NCI-H446 treated with DMSO at 0.1 percent for 48 hours (cell line): ENCODE data around the gene CERS5.
"Not testable (repeated sequence)": the region's sequence is repeated elsewhere in the genome, so short reads cannot be mapped to it uniquely, and the experiment has no call there.

Experiments used
- DNase-seq: peaks from one replicate; lab custom pipeline; 2025; lab: John Stamatoyannopoulos, UW

The CERS5 gene

DNA sequence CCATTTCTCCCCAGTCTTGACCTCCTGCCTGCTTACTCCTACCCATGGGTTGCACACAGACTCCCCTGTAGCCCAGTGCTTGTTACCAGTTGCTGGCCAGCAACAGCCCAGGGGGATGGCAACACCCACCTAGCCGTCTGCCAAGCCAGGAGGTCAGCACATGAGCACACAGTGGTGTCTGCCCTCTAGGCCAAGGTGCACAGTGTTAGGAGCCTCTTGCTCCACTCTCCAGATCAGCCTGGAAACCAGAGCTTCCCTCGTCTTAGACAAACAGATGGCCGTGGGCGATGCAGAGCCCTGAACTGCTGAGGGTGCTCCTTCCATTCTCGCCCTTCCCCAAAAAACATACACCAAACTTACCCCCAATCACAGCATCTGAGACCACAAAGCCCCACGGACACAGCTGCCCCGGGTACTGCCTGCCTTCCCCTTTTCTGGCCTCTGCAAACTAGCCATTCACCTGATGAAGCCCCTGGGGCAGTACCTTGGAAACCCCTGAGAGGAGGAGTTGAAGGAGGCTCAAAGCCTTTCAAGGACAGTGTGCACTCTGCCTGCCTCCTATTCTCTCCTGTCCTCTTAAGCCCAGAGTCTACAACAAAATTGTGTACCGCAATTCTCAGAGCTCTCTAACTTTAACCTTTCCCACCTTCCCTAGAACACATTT lies 64.4 kb downstream of the CERS5 start:
- DNase-seq: no peak

DNA sequence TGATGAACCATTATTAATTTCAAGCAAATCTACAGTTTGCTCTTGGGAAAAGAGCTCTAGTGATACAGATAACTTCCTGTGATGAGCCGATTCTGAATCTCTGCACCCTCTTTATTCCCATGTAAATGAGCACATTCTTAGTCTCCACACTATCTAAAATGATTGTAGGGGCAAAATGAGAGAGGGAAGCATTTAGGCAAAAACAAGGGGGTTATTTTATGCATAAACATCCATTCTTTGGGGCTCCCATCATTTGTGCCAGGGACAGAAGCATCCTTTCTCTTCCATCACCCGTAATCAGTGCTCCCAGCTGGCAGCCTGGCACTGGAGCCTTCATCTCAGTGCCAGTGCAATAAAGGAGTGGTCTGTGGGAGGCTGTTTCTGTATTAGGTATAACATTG lies 65.0 kb downstream of the CERS5 start:
- DNase-seq: no peak

DNA sequence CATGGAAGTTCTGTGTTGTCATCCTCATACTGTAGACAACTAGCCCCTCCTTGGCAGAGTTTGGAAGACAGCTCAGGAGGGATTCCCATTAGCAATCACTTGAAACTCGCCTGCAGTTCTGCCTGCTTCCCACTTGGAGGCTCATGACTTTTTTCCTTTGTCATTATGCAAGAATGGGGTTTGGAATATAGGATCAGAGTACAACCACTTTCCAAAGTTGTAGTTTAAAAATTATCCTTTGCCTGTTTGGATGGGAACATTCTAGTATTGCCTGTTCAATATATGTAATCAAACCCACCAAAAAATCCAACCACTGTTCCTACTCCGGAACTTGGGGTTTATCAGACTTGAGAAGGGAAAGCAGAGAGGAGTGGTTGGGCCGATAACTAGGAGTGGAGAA lies 65.5 kb downstream of the CERS5 start:
- no peak for DNase-seq

DNA sequence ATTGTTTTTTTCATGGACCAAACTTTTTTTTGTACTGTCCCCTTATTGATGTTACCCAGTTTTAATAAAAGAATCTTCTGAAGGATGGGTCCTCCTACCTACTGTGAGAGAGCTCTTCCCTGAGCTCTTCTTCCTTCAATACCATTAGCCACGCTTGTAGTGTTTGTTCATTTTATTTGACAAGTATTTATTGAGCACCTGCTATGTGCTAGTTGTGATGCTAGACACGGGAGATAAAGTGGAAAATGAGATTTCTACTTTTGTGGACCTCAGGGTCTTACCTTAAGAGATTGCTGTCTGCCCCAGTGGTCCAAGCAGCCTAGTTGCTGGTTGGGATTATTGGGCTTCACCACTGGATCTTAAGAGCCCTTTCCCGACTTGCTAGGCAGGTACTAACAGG lies 66.6 kb downstream of the CERS5 start:
- no peak for DNase-seq

DNA sequence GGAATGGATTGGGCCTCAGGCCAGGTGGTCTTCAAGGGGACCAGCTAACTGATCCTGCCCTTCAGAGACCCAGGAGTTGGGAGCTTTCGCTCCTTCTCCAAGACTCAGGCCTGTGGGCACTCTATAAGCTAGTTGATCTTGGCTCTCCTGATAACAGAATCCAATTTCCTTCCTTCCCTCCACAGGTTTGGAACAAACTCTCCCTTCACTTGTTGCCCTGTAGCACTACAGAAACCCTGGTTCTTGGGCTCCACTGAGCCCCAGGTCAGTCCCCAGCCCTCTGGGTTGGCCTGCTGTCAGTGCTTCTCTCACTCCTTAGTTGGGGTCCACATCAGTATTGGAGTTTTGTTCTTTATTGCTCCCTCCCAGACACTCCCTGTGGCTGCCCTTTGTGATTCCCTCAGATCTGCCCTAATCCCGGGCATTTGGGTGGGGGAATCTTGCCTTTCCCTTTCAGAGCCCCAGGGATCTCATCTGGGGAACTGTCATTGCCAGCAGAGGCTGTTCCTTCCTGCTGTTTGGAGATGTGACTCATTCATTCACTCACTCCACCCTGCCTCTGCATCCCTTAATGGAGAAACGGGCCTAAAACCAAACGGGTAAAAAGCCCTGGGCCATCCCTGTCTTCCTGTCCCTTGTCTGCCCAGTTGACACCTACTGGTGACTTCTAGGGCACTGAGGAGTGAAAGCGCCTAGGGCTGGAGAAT lies 67.7 kb downstream of the CERS5 start:
- no peak for DNase-seq

DNA sequence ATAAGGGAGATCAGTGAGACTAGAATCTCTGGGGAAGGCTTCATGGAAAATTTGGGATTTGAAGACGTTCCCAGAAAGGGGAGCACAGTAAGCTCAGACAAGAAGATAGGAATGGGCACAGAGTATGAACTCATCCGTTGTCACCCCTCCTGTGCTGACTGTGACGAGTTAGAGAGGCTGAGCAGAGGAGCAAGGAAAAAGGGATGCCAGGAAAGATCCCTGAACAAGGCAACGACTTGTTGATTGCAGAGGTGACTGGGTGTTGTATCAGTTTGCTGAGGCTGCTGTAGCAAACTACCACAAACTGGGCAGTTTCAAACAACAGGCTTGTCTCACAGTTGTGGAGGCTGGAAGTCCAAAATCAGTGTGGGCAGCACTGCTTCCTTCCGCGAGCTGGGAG lies 69.2 kb downstream of the CERS5 start:
- DNase-seq: no peak

DNA sequence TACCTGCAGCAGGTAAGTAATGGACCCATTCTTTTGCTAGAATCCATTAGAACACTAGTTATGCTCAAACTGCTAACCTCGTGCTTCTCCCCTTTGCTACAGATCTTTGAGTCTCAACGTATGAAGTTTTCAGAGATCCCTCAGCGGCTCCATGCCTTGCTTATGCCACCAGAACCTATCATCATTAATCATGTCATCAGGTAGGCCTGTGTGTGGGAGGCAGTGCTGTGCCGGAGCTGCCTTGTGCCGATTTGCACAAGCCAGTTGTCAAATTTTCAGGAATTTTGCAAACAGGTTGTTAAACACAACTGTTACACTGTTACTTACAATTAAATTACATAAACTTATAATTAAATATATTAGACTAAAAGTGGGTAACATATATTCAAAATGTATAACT lies 76.8 kb downstream of the CERS5 start:
- DNase-seq: no peak

DNA sequence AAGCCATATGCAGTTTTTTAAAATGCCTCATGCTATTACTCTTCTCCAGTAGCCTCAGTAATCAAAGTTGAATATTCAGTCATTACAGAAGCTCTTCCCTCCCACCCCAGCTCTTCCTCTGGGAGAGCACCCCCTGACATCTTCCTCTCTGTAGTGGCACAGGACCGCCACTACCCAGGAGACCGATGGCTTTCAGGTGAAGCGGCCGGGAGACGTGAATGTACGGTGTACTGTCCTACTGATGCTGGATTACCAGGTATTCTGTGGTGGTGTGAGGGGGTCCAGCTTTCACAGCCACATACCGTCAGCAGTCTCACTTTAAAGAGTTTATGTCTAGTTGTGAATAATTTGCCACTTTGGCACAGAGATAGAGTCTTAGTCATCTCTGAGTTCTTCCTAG lies 77.4 kb downstream of the CERS5 start:
- DNase-seq: no peak

DNA sequence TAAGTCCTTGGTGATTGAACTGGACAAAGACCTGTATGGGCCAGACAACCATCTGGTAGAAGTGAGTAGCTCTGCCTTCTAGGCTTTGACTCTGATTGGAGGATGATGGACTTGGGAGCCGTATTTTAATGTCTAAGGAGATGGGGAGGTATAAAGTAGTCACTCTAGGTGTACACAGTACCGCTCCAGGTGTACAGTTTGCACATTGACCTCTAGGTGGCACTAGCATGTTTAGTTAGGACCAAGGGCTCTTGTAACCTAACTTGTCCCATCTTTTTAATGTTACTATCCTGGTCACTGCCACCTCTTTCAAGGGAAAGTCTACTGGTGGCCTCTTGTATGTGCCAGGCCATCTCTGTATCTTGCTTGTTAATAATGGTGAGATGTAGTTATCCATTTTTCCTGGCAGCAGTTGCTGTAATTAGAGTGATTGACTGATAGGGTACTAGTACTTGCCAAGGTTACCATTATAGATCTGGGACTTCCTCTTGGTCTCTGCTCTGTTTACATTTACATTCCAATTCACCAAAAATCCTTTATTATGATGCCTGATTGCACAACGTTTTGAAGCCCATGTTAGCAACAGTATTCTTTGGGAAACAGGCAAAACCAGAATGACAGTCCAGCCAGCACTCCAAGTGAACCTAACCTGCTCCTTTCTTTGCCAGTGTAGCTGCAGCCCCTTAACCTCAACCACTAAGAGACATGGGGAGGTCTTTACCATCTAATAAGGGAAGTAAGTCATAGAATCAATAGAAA lies 78.4 kb downstream of the CERS5 start:
- DNase-seq: no peak

DNA sequence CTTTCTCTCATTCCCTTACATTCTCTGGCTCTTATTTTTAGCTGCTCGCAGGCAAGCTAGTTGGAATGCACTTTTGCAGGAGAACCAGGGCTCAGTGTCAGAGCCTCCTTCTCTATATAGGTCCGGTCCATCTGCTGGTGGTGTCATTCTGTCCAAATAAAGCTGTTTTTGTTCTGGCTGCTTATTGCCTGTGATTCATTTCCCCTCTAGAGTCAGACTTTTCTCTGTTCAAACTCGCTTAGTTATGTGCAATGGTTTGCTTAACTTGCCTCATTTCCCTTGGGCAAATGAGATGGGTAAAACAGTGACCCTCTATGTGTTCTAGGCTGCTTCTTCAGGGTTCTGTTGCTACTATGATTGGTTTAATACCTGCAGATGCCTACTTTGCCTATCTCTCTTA lies 79.2 kb downstream of the CERS5 start:
- DNase-seq: no peak

DNA sequence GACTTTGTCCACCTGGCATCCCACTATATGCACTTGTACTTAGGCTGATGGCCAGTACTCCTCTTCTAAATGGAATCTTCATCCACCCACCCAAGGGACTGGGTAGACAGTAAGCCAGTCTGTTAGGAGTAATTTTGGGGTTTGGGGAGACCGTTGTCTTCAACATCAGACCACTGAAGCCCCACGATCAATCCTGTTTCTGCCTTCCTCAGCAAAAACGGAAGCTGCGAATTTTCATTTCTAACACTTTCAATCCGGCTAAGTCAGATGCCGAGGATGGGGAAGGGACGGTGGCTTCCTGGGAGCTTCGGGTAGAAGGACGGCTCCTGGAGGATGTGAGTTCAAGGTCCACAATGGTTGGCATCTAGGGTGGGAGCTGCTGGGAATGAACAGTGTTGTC lies 80.0 kb downstream of the CERS5 start:
- DNase-seq: no peak

DNA sequence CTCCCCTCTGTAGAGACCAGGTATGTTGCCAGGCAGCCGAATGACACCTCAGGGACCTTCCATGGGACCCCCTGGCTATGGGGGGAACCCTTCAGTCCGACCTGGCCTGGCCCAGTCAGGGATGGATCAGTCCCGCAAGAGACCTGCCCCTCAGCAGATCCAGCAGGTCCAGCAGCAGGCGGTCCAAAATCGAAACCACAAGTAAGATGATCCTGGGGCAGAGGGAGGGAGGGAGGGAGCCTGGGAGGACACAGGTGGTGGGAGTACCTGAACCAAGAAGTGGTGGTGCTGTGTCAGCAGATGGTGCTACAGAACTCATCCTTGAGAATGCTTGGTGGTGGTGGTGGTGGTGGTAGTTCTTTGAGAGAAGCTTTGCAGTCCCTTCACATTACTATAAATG lies 81.0 kb downstream of the CERS5 start:
- no peak for DNase-seq

DNA sequence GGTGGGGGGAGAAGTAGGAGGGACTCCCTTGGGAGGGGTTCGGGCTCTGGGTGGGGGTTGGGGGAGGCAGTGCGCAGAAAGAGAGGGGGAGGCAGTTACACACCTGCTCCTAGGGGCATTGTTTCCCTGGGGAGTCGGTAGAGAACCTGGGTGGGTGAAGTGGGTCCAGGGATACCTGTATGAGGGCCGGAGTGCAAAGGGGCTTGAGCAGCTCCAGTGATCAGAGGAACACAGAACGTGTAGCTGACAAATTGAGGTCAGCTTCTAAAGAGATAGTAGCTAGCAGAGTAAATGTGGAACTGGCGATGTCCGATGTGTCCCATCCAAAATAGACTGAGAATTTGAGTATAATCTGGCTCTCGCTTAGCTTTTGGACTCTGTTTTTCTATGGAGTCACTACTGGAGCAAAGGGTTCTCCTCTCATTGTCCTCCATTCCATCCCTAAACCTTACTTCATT lies 81.5 kb downstream of the CERS5 start:
- DNase-seq: no peak

DNA sequence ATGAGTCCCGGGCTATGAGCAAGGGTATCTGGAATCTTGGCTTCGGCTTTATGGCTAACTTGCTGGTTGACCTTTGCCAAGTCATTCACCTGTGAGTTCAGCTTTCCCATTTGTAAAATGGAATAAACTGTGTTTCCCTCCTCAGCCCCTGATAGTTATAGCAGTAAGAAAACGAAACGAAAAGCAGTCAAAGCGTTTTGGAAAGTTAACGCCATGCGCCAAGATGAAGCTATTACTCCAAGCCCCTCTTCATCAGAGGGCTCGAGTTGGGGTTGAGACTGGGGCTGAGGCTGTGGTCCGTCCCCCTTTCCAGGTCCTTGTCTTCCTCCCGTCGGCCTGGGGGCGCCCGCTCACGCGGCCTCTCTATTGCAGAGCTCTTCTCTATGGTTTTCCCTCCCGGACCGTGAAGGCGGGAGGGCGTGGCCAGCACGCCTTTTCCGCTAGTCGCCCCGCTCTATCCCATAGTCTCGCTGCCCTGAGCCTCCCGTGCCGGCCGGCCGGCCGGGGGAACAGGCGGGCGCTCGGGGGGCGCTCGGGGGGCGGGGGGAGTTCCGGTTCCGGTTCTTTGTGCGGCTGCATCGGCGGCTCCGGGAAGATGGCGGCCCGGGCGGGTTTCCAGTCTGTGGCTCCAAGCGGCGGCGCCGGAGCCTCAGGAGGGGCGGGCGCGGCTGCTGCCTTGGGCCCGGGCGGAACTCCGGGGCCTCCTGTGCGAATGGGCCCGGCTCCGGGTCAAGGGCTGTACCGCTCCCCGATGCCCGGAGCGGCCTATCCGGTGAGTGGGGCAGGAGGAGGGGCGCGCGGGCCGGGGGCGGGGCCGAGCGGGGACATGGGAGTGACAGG lies 82.2 kb downstream of the CERS5 start, which contains the start of gene SMARCD1:
Gene SMARCD1, plus strand, starts transcription at position 568 of the 840 bp plus-strand sequence. Its CDS starts 28 bp downstream, at position 596.
- DNase-seq: peak; percentile 94

DNA sequence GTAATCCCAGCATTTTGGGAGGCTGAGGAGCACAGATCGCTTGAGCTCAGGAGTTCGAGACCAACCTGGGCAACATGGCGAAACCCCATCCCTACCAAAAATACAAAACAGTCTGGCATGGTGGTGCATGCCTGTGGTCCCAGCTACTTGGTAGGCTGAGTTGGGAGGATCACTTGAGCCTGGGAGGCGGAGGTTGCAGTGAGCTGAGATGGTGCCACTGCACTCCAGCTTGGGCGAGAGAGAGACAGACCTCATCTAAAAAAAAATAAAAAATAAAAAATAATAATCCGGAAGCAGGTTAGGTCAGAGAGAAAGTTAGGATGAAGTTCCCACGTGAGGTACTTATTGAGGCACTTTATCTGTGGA lies 82.8 kb downstream of the CERS5 start:
- not testable (repeated sequence) for DNase-seq

DNA sequence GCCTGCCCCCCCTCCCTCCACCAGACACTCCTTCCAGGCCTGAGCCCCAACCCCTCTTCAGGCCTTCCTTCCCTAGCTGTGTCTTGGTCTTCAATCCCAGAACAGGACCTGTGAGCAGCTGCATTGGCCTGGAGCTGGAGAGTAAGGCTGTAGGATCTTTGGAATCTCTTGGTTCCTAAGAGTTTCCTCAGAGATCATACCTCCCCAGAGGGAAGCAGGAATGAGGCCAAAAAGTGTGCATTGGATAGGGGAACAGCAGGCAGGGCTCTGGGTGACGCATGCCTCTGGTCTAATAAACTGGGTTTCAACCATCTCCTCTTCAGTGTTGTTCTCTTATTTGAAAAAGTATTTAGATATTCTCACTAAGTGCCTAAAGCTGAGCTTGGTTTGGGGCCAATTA lies 83.9 kb downstream of the CERS5 start:
- no peak for DNase-seq

DNA sequence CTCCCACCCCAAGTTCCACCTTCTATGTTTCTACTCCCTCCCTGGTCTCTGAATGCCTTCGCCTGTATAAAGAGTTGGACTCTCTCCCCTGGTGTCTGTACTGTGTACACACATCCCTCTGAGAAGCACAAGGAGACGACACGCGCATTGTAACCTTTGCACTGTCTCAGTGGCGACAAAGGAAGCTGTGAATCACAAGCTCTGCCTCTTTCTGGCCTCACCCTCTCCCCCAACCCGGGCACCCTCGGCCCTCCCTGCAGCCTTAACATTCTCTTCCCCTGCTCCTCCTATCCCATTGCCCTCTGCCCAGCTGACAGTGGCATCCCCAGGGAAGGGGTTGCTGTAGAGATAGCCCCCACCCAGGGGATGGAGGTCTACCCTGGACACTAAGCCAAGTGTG lies 84.5 kb downstream of the CERS5 start:
- DNase-seq: no peak

DNA sequence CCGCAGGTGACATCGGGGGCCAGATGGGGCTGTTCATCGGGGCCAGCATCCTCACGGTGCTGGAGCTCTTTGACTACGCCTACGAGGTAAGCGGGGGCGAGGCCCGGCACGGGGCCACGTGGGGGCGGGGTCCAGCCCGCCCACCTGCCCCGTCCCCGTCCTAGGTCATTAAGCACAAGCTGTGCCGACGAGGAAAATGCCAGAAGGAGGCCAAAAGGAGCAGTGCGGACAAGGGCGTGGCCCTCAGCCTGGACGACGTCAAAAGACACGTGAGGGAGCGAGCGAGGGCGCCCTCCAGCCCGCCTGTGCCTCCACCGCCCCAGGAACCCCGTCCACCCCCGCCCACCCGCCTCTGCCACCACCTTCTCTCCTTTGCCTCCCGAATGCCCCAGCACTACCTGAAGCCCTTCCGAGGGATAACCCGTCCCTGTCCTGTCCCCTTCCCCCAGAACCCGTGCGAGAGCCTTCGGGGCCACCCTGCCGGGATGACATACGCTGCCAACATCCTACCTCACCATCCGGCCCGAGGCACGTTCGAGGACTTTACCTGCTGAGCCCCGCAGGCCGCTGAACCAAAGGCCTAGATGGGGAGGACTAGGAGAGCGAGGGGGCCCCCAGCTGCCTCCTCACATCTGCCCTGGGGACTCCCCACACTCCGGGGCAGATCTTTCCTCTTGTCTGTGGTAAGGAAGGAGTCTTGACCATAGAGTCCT lies 85.9 kb downstream of the CERS5 start:
- no peak for DNase-seq

DNA sequence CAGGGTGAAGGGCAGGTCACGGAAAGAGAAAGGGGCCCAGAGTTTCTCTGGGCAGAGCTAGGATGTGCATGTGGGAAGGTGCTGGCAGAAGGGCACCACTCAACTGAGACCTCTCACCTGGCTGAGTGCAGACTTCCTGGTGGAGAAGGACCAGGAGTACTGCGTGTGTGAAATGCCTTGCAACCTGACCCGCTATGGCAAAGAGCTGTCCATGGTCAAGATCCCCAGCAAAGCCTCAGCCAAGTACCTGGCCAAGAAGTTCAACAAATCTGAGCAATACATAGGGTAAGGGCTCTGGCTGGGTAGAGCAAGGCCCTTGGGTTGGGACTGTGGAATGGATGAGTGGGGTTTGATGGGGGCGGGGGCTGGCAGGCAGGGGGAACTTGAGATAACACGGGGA lies 87.4 kb downstream of the CERS5 start:
- DNase-seq: no peak
